ENCODE results near the gene CACNA1B.
"Not testable (repeated sequence)": the region's sequence is repeated elsewhere in the genome, so short reads cannot be mapped to it uniquely, and the experiment has no call there.

The CACNA1B gene

DNA sequence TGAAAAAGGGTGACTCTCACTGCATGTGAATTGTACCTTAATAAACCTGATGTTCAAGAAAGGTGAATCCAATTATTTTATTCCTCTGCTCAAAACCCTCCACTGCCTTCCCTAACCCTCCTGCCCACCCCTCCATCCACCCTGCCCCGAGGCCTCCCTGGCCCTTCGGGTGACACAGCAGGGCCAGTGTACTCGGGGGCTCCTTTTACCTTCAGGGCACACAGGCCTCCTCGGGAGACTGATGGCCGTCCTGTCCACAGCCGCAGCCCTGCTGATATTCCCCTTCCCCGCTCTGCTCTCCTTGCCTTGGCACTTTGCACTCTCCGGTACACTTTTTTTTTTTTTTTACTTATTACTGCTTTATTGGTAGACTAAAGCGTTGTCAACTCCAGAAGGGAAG, 234.0 kb downstream of the CACNA1B start:
- H4K8ac ChIP-seq (ENCODE audit: low read length) = no peak overlapping the region
- H3K4me1 ChIP-seq (ENCODE audit: control insufficient read depth, insufficient read depth, low read depth, low read length) = no peaks in the 10 kb centered on the region
- no peak overlapping the region for H3K4me3 ChIP-seq (ENCODE audit: insufficient read depth in 1 of 2, low read depth in 1 of 2, low read length in 2 of 2)
- no peak overlapping the region for H3K4ac ChIP-seq (ENCODE audit: low read depth in 1 of 2, low read length in 2 of 2)
- no peak overlapping the region for H3K18ac ChIP-seq (ENCODE audit: low read depth in 1 of 2, low read length in 2 of 2)
- H3K79me1 ChIP-seq (replicated peaks; ENCODE audit: low read length, poor library complexity, severe bottlenecking) = no peaks in the 10 kb centered on the region
- no peak overlapping the region for H3K27ac ChIP-seq (ENCODE audit: low read length, poor library complexity, severe bottlenecking)
- H2BK15ac ChIP-seq (ENCODE audit: low read depth, poor library complexity, severe bottlenecking) = no peak overlapping the region
- H2AK5ac ChIP-seq (ENCODE audit: low read length, severe bottlenecking) = no peak overlapping the region
- no peaks in the 10 kb centered on the region for H3K9me3 ChIP-seq (ENCODE audit: control insufficient read depth, low read length)
- H2AFZ ChIP-seq (ENCODE audit: low read depth, low read length) = no peak overlapping the region
- H3K23ac ChIP-seq (ENCODE audit: low read length in 2 of 2) = no peak overlapping the region
- H3K14ac ChIP-seq (ENCODE audit: low read length in 2 of 2) = no peak overlapping the region
- no peak overlapping the region for H2BK12ac ChIP-seq (ENCODE audit: low read length in 2 of 2)
- H3K36me3 ChIP-seq (ENCODE audit: control insufficient read depth in 1 of 2, insufficient read depth in 2 of 2, low read depth in 1 of 2, low read length in 2 of 2) = no peaks in the 10 kb centered on the region
- H4K91ac ChIP-seq (ENCODE audit: low read length) = no peak overlapping the region
- no peak overlapping the region for H2BK5ac ChIP-seq (ENCODE audit: low read depth, low read length, poor library complexity, severe bottlenecking)
- DNase-seq = no peak
- no peak overlapping the region for H3K4me2 ChIP-seq (ENCODE audit: low read length, poor library complexity, severe bottlenecking)
- H3K27me3 ChIP-seq (ENCODE audit: control insufficient read depth in 1 of 2, insufficient read depth in 1 of 2, low read length in 2 of 2) = peaks cover 0 to 7% of the 10 kb centered on the region in 2 experiments
- H2BK120ac ChIP-seq (ENCODE audit: low read depth, low read length) = no peak overlapping the region
- WGBS = 84% methylated on average over 7 of the region's 9 CpGs
- no peak overlapping the region for H3K9ac ChIP-seq (ENCODE audit: low read length)

DNA sequence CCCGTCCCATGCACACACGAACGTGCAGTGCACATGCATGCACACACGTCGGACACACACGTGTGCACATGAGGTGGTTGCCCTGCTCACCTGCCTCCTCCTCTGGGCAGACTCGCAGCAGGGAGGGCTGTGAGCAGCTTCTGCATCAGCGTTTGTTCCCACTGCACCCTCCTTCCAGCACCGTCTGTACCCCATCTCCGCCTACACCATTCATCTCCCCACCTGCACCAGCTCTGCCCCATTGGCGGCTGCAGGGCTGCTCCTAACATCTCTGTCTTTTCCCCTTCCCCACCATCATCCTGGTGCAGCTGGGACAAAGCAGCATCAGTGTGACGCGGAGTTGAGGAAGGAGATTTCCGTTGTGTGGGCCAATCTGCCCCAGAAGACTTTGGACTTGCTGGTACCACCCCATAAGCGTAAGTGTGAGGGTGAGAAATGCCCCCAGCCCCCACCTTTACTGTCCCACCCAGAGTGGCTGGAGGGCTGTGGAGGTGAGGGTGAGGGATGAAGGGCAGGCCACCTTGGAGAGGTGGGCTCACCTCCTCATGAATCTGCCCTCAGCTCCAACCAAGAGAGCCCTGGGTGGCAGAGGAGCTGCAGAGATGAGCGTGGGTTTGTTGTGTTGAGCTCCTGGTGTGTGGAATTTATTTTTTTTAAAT, 234.6 kb downstream of the CACNA1B start:
- Histone ChIP-seq H3K36me3 (ENCODE audit: control insufficient read depth in 1 of 2, insufficient read depth in 2 of 2, low read depth in 1 of 2, low read length in 2 of 2) (no peaks in the 10 kb centered on the region), H3K14ac (ENCODE audit: low read length in 2 of 2) (no peak overlapping the region), H3K27me3 (ENCODE audit: control insufficient read depth in 1 of 2, insufficient read depth in 1 of 2, low read length in 2 of 2) (peaks cover 0 to 7% of the 10 kb centered on the region in 2 experiments), H3K23ac (ENCODE audit: low read length in 2 of 2) (no peak overlapping the region), H3K4me2 (ENCODE audit: low read length, poor library complexity, severe bottlenecking) (no peak overlapping the region), H2BK5ac (ENCODE audit: low read depth, low read length, poor library complexity, severe bottlenecking) (no peak overlapping the region), H2BK120ac (ENCODE audit: low read depth, low read length) (no peak overlapping the region), H3K4ac (ENCODE audit: low read depth in 1 of 2, low read length in 2 of 2) (no peak overlapping the region), H2BK15ac (ENCODE audit: low read depth, poor library complexity, severe bottlenecking) (no peak overlapping the region), H2BK12ac (ENCODE audit: low read length in 2 of 2) (no peak overlapping the region), H3K4me3 (ENCODE audit: insufficient read depth in 1 of 2, low read depth in 1 of 2, low read length in 2 of 2) (no peak overlapping the region), H3K9ac (ENCODE audit: low read length) (no peak overlapping the region), H3K4me1 (ENCODE audit: control insufficient read depth, insufficient read depth, low read depth, low read length) (no peaks in the 10 kb centered on the region), H2AFZ (ENCODE audit: low read depth, low read length) (no peak overlapping the region), H4K8ac (ENCODE audit: low read length) (no peak overlapping the region), H3K18ac (ENCODE audit: low read depth in 1 of 2, low read length in 2 of 2) (no peak overlapping the region), H3K27ac (ENCODE audit: low read length, poor library complexity, severe bottlenecking) (no peak overlapping the region), H3K79me1 (replicated peaks; ENCODE audit: low read length, poor library complexity, severe bottlenecking) (no peaks in the 10 kb centered on the region), H4K91ac (ENCODE audit: low read length) (no peak overlapping the region), H2AK5ac (ENCODE audit: low read length, severe bottlenecking) (no peak overlapping the region), H3K9me3 (ENCODE audit: control insufficient read depth, low read length) (no peaks in the 10 kb centered on the region)
- WGBS = 83% methylated on average over 16 of the region's 16 CpGs
- no peak for DNase-seq

DNA sequence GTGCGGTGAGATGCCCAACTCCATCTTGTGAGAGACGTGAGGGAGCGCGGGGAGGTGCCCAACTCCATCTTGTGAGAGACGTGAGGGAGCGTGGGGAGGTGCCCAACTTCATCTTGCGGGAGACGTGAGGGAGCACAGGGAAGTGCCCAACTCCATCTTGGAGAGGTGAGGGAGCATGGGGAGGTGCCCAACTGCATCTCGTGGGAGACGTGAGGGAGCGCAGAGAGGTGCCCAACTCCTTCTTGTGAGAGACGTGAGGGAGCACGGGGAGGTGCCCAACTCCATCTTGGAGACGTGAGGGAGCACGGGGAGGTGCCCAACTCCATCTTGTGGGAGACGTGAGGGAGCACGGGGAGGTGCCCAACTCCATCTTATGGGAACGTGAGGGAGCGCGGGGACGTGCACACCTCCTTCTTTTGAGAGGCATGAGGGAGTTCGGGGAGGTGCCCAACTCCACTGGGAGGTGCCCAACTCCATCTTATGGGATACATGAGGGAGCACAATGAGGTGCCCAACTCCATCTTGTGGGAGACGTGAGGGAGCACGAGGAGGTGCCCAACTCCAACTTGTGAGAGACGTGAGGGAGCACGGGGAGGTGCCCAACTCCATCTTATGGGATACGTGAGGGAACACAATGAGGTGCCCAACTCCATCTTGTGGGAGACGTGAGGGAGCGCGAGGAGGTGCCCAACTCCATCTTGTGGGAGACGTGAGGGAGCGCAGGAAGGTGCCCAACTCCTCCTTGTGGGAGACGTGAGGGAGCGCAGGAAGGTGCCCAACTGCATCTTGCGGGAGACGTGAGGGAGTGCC, 235.4 kb downstream of the CACNA1B start:
- no peak overlapping the region for H3K18ac ChIP-seq (ENCODE audit: low read depth in 1 of 2, low read length in 2 of 2)
- H3K9me3 ChIP-seq (ENCODE audit: control insufficient read depth, low read length) = no peaks in the 10 kb centered on the region
- no peak overlapping the region for H2AK5ac ChIP-seq (ENCODE audit: low read length, severe bottlenecking)
- H3K27ac ChIP-seq (ENCODE audit: low read length, poor library complexity, severe bottlenecking) = no peak overlapping the region
- H4K91ac ChIP-seq (ENCODE audit: low read length) = no peak overlapping the region
- no peaks in the 10 kb centered on the region for H3K79me1 ChIP-seq (replicated peaks; ENCODE audit: low read length, poor library complexity, severe bottlenecking)
- H3K9ac ChIP-seq (ENCODE audit: low read length) = no peak overlapping the region
- H3K36me3 ChIP-seq (ENCODE audit: control insufficient read depth in 1 of 2, insufficient read depth in 2 of 2, low read depth in 1 of 2, low read length in 2 of 2) = no peaks in the 10 kb centered on the region
- H2AFZ ChIP-seq (ENCODE audit: low read depth, low read length) = no peak overlapping the region
- no peak overlapping the region for H3K4me3 ChIP-seq (ENCODE audit: insufficient read depth in 1 of 2, low read depth in 1 of 2, low read length in 2 of 2)
- H2BK15ac ChIP-seq (ENCODE audit: low read depth, poor library complexity, severe bottlenecking) = no peak overlapping the region
- no peak overlapping the region for H4K8ac ChIP-seq (ENCODE audit: low read length)
- no peak for DNase-seq
- H2BK5ac ChIP-seq (ENCODE audit: low read depth, low read length, poor library complexity, severe bottlenecking) = no peak overlapping the region
- H3K4me2 ChIP-seq (ENCODE audit: low read length, poor library complexity, severe bottlenecking) = no peak overlapping the region
- no peak overlapping the region for H3K4ac ChIP-seq (ENCODE audit: low read depth in 1 of 2, low read length in 2 of 2)
- no peaks in the 10 kb centered on the region for H3K4me1 ChIP-seq (ENCODE audit: control insufficient read depth, insufficient read depth, low read depth, low read length)
- H2BK120ac ChIP-seq (ENCODE audit: low read depth, low read length) = no peak overlapping the region
- no peak overlapping the region for H3K23ac ChIP-seq (ENCODE audit: low read length in 2 of 2)
- H3K27me3 ChIP-seq (ENCODE audit: control insufficient read depth in 1 of 2, insufficient read depth in 1 of 2, low read length in 2 of 2) = peaks cover 0 to 11% of the 10 kb centered on the region in 2 experiments
- 87% methylated on average over 36 of the region's 36 CpGs for WGBS
- no peak overlapping the region for H2BK12ac ChIP-seq (ENCODE audit: low read length in 2 of 2)
- H3K14ac ChIP-seq (ENCODE audit: low read length in 2 of 2) = no peak overlapping the region

DNA sequence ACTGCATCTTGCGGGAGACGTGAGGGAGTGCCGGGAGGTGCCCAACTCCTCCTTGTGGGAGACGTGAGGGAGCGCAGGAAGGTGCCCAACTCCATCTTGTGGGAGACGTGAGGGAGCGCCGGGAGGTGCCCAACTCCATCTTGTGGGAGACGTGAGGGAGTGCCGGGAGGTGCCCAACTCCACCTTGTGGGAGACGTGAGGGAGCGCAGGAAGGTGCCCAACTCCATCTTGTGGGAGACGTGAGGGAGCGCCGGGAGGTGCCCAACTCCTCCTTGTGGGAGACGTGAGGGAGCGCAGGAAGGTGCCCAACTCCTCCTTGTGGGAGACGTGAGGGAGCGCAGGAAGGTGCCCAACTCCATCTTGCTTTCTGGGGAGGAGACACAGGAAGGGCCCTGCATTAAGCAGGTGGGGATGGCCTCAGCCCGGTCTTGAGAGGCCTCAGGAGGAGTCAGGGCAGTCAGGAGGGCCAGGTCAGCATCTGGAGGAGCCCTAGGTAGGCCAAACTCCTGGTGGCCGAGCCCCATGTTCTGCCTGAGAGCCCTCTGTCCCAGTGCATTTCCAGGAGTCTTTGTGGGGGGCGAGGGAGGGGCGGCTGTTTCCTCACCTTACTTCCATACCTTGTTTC, 236.2 kb downstream of the CACNA1B start:
- H3K18ac ChIP-seq (ENCODE audit: low read depth in 1 of 2, low read length in 2 of 2); H3K9me3 ChIP-seq (ENCODE audit: control insufficient read depth, low read length); H3K36me3 ChIP-seq (ENCODE audit: control insufficient read depth in 1 of 2, insufficient read depth in 2 of 2, low read depth in 1 of 2, low read length in 2 of 2); H3K4me3 ChIP-seq (ENCODE audit: insufficient read depth in 1 of 2, low read depth in 1 of 2, low read length in 2 of 2); H2BK5ac ChIP-seq (ENCODE audit: low read depth, low read length, poor library complexity, severe bottlenecking); H2AK5ac ChIP-seq (ENCODE audit: low read length, severe bottlenecking); H3K4me2 ChIP-seq (ENCODE audit: low read length, poor library complexity, severe bottlenecking); H3K4me1 ChIP-seq (ENCODE audit: control insufficient read depth, insufficient read depth, low read depth, low read length); H4K8ac ChIP-seq (ENCODE audit: low read length); H3K23ac ChIP-seq (ENCODE audit: low read length in 2 of 2); H3K14ac ChIP-seq (ENCODE audit: low read length in 2 of 2); H3K4ac ChIP-seq (ENCODE audit: low read depth in 1 of 2, low read length in 2 of 2); H4K91ac ChIP-seq (ENCODE audit: low read length); H2BK12ac ChIP-seq (ENCODE audit: low read length in 2 of 2); H3K79me1 ChIP-seq (replicated peaks; ENCODE audit: low read length, poor library complexity, severe bottlenecking); H2BK15ac ChIP-seq (ENCODE audit: low read depth, poor library complexity, severe bottlenecking); DNase-seq; H2BK120ac ChIP-seq (ENCODE audit: low read depth, low read length); H3K27ac ChIP-seq (ENCODE audit: low read length, poor library complexity, severe bottlenecking); H3K9ac ChIP-seq (ENCODE audit: low read length); H2AFZ ChIP-seq (ENCODE audit: low read depth, low read length): not testable (repeated sequence)
- WGBS = 89% methylated on average over 21 of the region's 23 CpGs
- H3K27me3 ChIP-seq (ENCODE audit: control insufficient read depth in 1 of 2, insufficient read depth in 1 of 2, low read length in 2 of 2) = peaks cover 0 to 11% of the 10 kb centered on the region in 2 experiments
